HEK293 (cell line): ENCODE results near the gene DBH.

Source experiments
- CTCF ChIA-PET: fragments of 350-600 bp; formaldehyde crosslinking; extraction: SDS; loops from one replicate; lab custom pipeline; 2021; ENCODE audit warnings: antibody characterized with exemption; lab: Yijun Ruan, JAX
- POLR2A ChIA-PET: fragments of 300-600 bp; formaldehyde crosslinking; extraction: SDS; loops from one replicate; lab custom pipeline; 2020; ENCODE audit warnings: antibody characterized with exemption, inconsistent platforms; lab: Yijun Ruan, JAX
- H3K27ac ChIP-seq: fragments of 200-500 bp; sonication (Bioruptor generic); 2 replicates; pipeline ENCODE4 v1.5.1; 2014; ENCODE audit warnings: low read depth, low read length, control low read depth, inconsistent platforms; ENCODE audit errors: extremely low read depth
- H3K36me3 ChIP-seq, 2 experiments: fragments of 200-500 bp in 1 of 2; sonication (Bioruptor generic) in 1 of 2; 1 replicate in 1 of 2; 2 replicates in 1 of 2; pipeline ENCODE4 v1.5.1; 2014 to 2017; ENCODE audit warnings: inconsistent platforms in 2 of 2, low read length in 2 of 2; ENCODE audit not compliant: control insufficient read depth in 2 of 2, insufficient read depth in 1 of 2
- H3K4me1 ChIP-seq: fragments of 200-500 bp; sonication (Bioruptor generic); 2 replicates; pipeline ENCODE4 v1.5.1; 2014; ENCODE audit warnings: mild to moderate bottlenecking, low read length, inconsistent platforms; ENCODE audit not compliant: control insufficient read depth, insufficient read depth
- H3K4me3 ChIP-seq: 2 replicates; pipeline ENCODE4 v1.5.1; 2011; ENCODE audit warnings: low read depth, mild to moderate bottlenecking, control low read depth, low read length, moderate library complexity
- H3K9me3 ChIP-seq: fragments of 200-500 bp; sonication (Bioruptor generic); 2 replicates; pipeline ENCODE4 v1.5.1; 2014; ENCODE audit warnings: low read depth, low read length, inconsistent platforms; ENCODE audit not compliant: control insufficient read depth, insufficient read depth
- BCL11A ChIP-seq: fragments of 450-650 bp; formaldehyde crosslinking; IDR thresholded peaks from 2 replicates; pipeline ENCODE4 v1.5.1; 2016; ENCODE audit warnings: low read depth, missing biosample characterization, missing genetic modification characterization
- FEZF1 ChIP-seq: fragments of 450-650 bp; formaldehyde crosslinking; IDR thresholded peaks from 2 replicates; pipeline ENCODE4 v1.5.1; 2016; ENCODE audit warnings: missing biosample characterization, missing genetic modification characterization
- GFI1B ChIP-seq: fragments of 450-650 bp; formaldehyde crosslinking; IDR thresholded peaks from 2 replicates; pipeline ENCODE4 v1.5.1; 2016; ENCODE audit warnings: missing biosample characterization, missing genetic modification characterization
- IKZF3 ChIP-seq: fragments of 450-650 bp; IDR thresholded peaks from 2 replicates; pipeline ENCODE4 v1.5.0; 2018; ENCODE audit warnings: missing biosample characterization, mild to moderate bottlenecking, missing genetic modification characterization, moderate library complexity
- KLF10 ChIP-seq: fragments of 450-650 bp; IDR thresholded peaks from 2 replicates; pipeline ENCODE4 v1.5.1; 2018; ENCODE audit warnings: missing biosample characterization, mild to moderate bottlenecking, missing genetic modification characterization
- KLF8 ChIP-seq: fragments of 450-650 bp; formaldehyde crosslinking; IDR thresholded peaks from 2 replicates; pipeline ENCODE4 v1.5.1; 2016; ENCODE audit warnings: missing biosample characterization, missing genetic modification characterization
- MZF1 ChIP-seq: fragments of 450-650 bp; formaldehyde crosslinking; IDR thresholded peaks from 2 replicates; pipeline ENCODE4 v1.5.1; 2017; ENCODE audit warnings: missing biosample characterization, missing genetic modification characterization, borderline replicate concordance
- PRDM4 ChIP-seq: fragments of 450-650 bp; formaldehyde crosslinking; IDR thresholded peaks from 2 replicates; pipeline ENCODE4 v1.5.1; 2017; ENCODE audit warnings: missing biosample characterization, missing genetic modification characterization
- ZBTB20 ChIP-seq: fragments of 450-650 bp; formaldehyde crosslinking; IDR thresholded peaks from 2 replicates; pipeline ENCODE4 v1.5.1; 2016; ENCODE audit warnings: missing biosample characterization, missing genetic modification characterization
- ZBTB44 ChIP-seq: fragments of 450-650 bp; IDR thresholded peaks from 2 replicates; pipeline ENCODE4 v1.5.1; 2018; ENCODE audit warnings: missing biosample characterization, mild to moderate bottlenecking, missing genetic modification characterization
- ZNF112 ChIP-seq: fragments of 450-650 bp; formaldehyde crosslinking; IDR thresholded peaks from 2 replicates; pipeline ENCODE4 v1.5.0; 2017; ENCODE audit warnings: missing biosample characterization, missing genetic modification characterization
- ZNF157 ChIP-seq: fragments of 450-650 bp; formaldehyde crosslinking; IDR thresholded peaks from 2 replicates; pipeline ENCODE4 v1.5.1; 2016; ENCODE audit warnings: missing biosample characterization, missing genetic modification characterization
- ZNF16 ChIP-seq: fragments of 450-650 bp; formaldehyde crosslinking; IDR thresholded peaks from 2 replicates; pipeline ENCODE4 v1.5.1; 2016; ENCODE audit warnings: low read depth, missing biosample characterization, missing genetic modification characterization
- ZNF211 ChIP-seq: fragments of 450-650 bp; formaldehyde crosslinking; IDR thresholded peaks from 2 replicates; pipeline ENCODE4 v1.5.1; 2016; ENCODE audit warnings: low read depth, missing biosample characterization, missing genetic modification characterization
- ZNF341 ChIP-seq: fragments of 450-650 bp; formaldehyde crosslinking; IDR thresholded peaks from 2 replicates; pipeline ENCODE4; 2016; ENCODE audit warnings: low read depth, missing biosample characterization, missing genetic modification characterization
- ZNF350 ChIP-seq: fragments of 450-650 bp; formaldehyde crosslinking; IDR thresholded peaks from 2 replicates; pipeline ENCODE4 v1.5.0; 2017; ENCODE audit warnings: missing biosample characterization, mild to moderate bottlenecking, missing genetic modification characterization
- ZNF394 ChIP-seq: fragments of 450-650 bp; formaldehyde crosslinking; IDR thresholded peaks from 2 replicates; pipeline ENCODE4 v1.5.1; 2016; ENCODE audit warnings: missing biosample characterization, missing genetic modification characterization, mild to moderate bottlenecking, moderate library complexity, borderline replicate concordance
- ZNF548 ChIP-seq: fragments of 450-650 bp; formaldehyde crosslinking; IDR thresholded peaks from 2 replicates; pipeline ENCODE4 v1.5.1; 2016; ENCODE audit warnings: missing biosample characterization, missing genetic modification characterization
- ZNF580 ChIP-seq: fragments of 450-650 bp; formaldehyde crosslinking; IDR thresholded peaks from 2 replicates; pipeline ENCODE4 v1.5.1; 2016; ENCODE audit warnings: missing biosample characterization, missing genetic modification characterization
- ZNF610 ChIP-seq: fragments of 450-650 bp; formaldehyde crosslinking; IDR thresholded peaks from 2 replicates; pipeline ENCODE4 v1.5.1; 2016; ENCODE audit warnings: missing biosample characterization, missing genetic modification characterization, borderline replicate concordance
- ZNF623 ChIP-seq: fragments of 450-650 bp; formaldehyde crosslinking; IDR thresholded peaks from 2 replicates; pipeline ENCODE4 v1.5.1; 2016; ENCODE audit warnings: missing biosample characterization, missing genetic modification characterization

DBH gene

GRCh38 chr9:133655701-133656100, 19.5 kb downstream of the DBH start:
- Histone ChIP-seq H3K9me3 (no peaks in the 10 kb centered on the region), H3K36me3 (no peaks in the 10 kb centered on the region), H3K4me3 (no peak overlapping the region), H3K27ac (no peak overlapping the region), H3K4me1 (peaks cover 3% of the 10 kb centered on the region)
- TF ChIP-seq MZF1 (tag by site-specific recombination) (no peak), ZBTB44 (no peak), ZNF157 (tag by site-specific recombination) (no peak), ZNF350 (tag by site-specific recombination) (no peak), IKZF3 (tag by site-specific recombination) (no peak), BCL11A (tag by site-specific recombination) (no peak), ZNF580 (tag by site-specific recombination) (no peak), ZNF16 (no peak), ZBTB20 (tag by site-specific recombination) (no peak)
- ChIA-PET CTCF (no interaction called here), POLR2A (no interaction called here)

- Histone ChIP-seq H3K4me1 (peaks cover 3% of the 10 kb centered on the region), H3K4me3 (no peak overlapping the region), H3K27ac (no peak overlapping the region), H3K36me3 (no peaks in the 10 kb centered on the region), H3K9me3 (no peaks in the 10 kb centered on the region)
- CTCF ChIA-PET, result no interaction called here
- TF ChIP-seq GFI1B (tag by site-specific recombination) (no peak), FEZF1 (tag by site-specific recombination) (no peak), KLF8 (no peak), ZNF548 (tag by site-specific recombination) (no peak), KLF10 (tag by site-specific recombination) (no peak), ZNF394 (no peak), ZNF211 (tag by site-specific recombination) (no peak), ZNF623 (no peak), ZNF610 (tag by site-specific recombination) (no peak), ZNF112 (tag by site-specific recombination) (no peak), PRDM4 (tag by site-specific recombination) (no peak), ZNF341 (tag by site-specific recombination) (no peak)
- POLR2A ChIA-PET, result no interaction called here
Measured at GRCh38 chr9:133656211-133657119, 20.3 kb downstream of the DBH start.
